ENCODE measurements around the gene LRPPRC. TPM values are rescaled to one million over a fixed set of nuclear protein-coding genes. Genes with fewer than 3 reads are reported as not detected.

Gene LRPPRC
- total RNA-seq, 1 experiment from 2014 or later: 253 TPM

GRCh38 chr2:43937269-43937820 lies 58.4 kb downstream of the LRPPRC start:
- TF ChIP-seq ZBTB43 (CRISPR knock-in tag; IDR thresholded peaks at IDR 0.05) (no peak), SMAD3 (CRISPR knock-in tag; IDR thresholded peaks at IDR 0.05; ENCODE audit: borderline replicate concordance) (no peak), TP53 (CRISPR knock-in tag; IDR thresholded peaks at IDR 0.05) (no peak), MYBL2 (CRISPR knock-in tag; IDR thresholded peaks at IDR 0.05) (no peak), NFYB (CRISPR knock-in tag; conservative IDR thresholded peaks at IDR 0.05; ENCODE audit: low read depth) (no peak), ZBTB21 (CRISPR knock-in tag; IDR thresholded peaks at IDR 0.05; ENCODE audit: borderline replicate concordance) (no peak), STAT6 (CRISPR knock-in tag; conservative IDR thresholded peaks at IDR 0.05; ENCODE audit: low read depth) (no peak), NFATC4 (CRISPR knock-in tag; IDR thresholded peaks at IDR 0.05) (no peak), ZNF121 (CRISPR knock-in tag; IDR thresholded peaks at IDR 0.05) (no peak), HMGXB4 (CRISPR knock-in tag; IDR thresholded peaks at IDR 0.05) (no peak), ZNF219 (CRISPR knock-in tag; IDR thresholded peaks at IDR 0.05; ENCODE audit: borderline replicate concordance) (no peak), SOX15 (CRISPR knock-in tag; IDR thresholded peaks at IDR 0.05) (no peak)
- H3K27me3 Mint-ChIP-seq (ENCODE audit: low read depth): no peaks in the 10 kb centered on the region
- DNase-seq (ENCODE audit: low spot score): no peak
- H3K36me3 Mint-ChIP-seq: peaks cover 41% of the 10 kb centered on the region
- H3K9me3 Mint-ChIP-seq: no peaks in the 10 kb centered on the region
- ChIA-PET POLR2A (no interaction called here), CTCF (interaction anchor here (1.1 to 1.5 kb wide), 2 partner anchors 13 to 60 kb away, joined by 3 read pairs; no protein-coding TSS in a partner anchor)
- peaks cover 23% of the 10 kb centered on the region for H3K4me1 Mint-ChIP-seq
- peak overlapping the region; percentile 83 for H3K27ac Mint-ChIP-seq
- ATAC-seq: no peak
- no peak overlapping the region for H3K4me3 Mint-ChIP-seq

- ATAC-seq (no peak), DNase-seq (ENCODE audit: low spot score) (no peak)
- Mint-ChIP-seq H3K27ac (peak overlapping the region; percentile 63), H3K9me3 (no peaks in the 10 kb centered on the region), H3K4me3 (no peak overlapping the region), H3K4me1 (peaks cover 20% of the 10 kb centered on the region), H3K36me3 (peaks cover 41% of the 10 kb centered on the region), H3K27me3 (ENCODE audit: low read depth) (no peaks in the 10 kb centered on the region)
- CTCF ChIA-PET: no interaction called here
- POLR2A ChIA-PET: no interaction called here
- no peak for TF ChIP-seq ZSCAN18 (CRISPR knock-in tag; IDR thresholded peaks at IDR 0.05)
- no peak for TF ChIP-seq USF2 (CRISPR knock-in tag; IDR thresholded peaks at IDR 0.05)
- no peak for TF ChIP-seq ZNF121 (CRISPR knock-in tag; IDR thresholded peaks at IDR 0.05)
- TF ChIP-seq AFF4 (CRISPR knock-in tag; IDR thresholded peaks at IDR 0.05; ENCODE audit: borderline replicate concordance): no peak
- TF ChIP-seq JAZF1 (CRISPR knock-in tag; IDR thresholded peaks at IDR 0.05): no peak
- no peak for TF ChIP-seq ATF1 (CRISPR knock-in tag; IDR thresholded peaks at IDR 0.05)
- no peak for TF ChIP-seq MAX (CRISPR knock-in tag; IDR thresholded peaks at IDR 0.05)
- no peak for TF ChIP-seq STAT6 (CRISPR knock-in tag; conservative IDR thresholded peaks at IDR 0.05; ENCODE audit: low read depth)
- no peak for TF ChIP-seq ZNF396 (CRISPR knock-in tag; IDR thresholded peaks at IDR 0.05; ENCODE audit: borderline replicate concordance)
- no peak for TF ChIP-seq RORB (CRISPR knock-in tag; IDR thresholded peaks at IDR 0.05)
Observed at GRCh38 chr2:43934567-43934966, 61.2 kb downstream of the LRPPRC start.
